HepG2 (cell line): Measurements from ENCODE around the gene MIA2. TPM values are rescaled to one million over a fixed set of nuclear protein-coding genes. Genes with fewer than 3 reads are reported as not detected.

Experiments
- ATAC-seq: fragments of 200-7000 bp; cut with Tn5 transposase; 3 replicates; pipeline ENCODE4 v1.9.1; 2020; ENCODE audit warnings: mild to moderate bottlenecking, moderate library complexity
- BruUV-seq: library from RNA; stranded (reverse); fragments of 400-500 nt; replicated peaks from 2 replicates; lab custom pipeline; 2021; lab: Mats Ljungman, UMichigan
- CTCF ChIA-PET: fragments of 300-600 bp; formaldehyde crosslinking; extraction: SDS; loops from one replicate; lab custom pipeline; 2021; ENCODE audit warnings: low total read pairs, inconsistent platforms, low intra/inter-chr PET ratio; lab: Yijun Ruan, JAX
- POLR2A ChIA-PET: fragments of 350-600 bp; sonication (Branson Sonifier 250); formaldehyde crosslinking; loops from one replicate; lab custom pipeline; 2020; ENCODE audit warnings: antibody characterized with exemption, inconsistent platforms; lab: Yijun Ruan, JAX
- DNase-seq: peaks from one replicate; pipeline ENCODE4 v3.0.0-alpha.2; 2015; ENCODE audit warnings: low spot score
- FAIRE-seq: peaks from 3 replicates; lab custom pipeline; 2011; peaks lifted over from hg19 to GRCh38; lab: Jason Lieb, UNC
- H2AFZ ChIP-seq: one replicate; pipeline ENCODE4 v1.6.1; 2011; ENCODE audit warnings: low read length, inconsistent platforms
- H3K27ac ChIP-seq: fragments of 300-600 bp; 3 replicates; pipeline ENCODE4 v1.8.0; 2011; ENCODE audit warnings: mixed run types, mild to moderate bottlenecking, mixed read lengths, low read length, inconsistent platforms; ENCODE audit not compliant: insufficient read depth; ENCODE audit errors: extremely low read length
- H3K27me3 ChIP-seq, 2 experiments: fragments of 200-600 bp in 1 of 2; 2 replicates in 1 of 2; 3 replicates in 1 of 2; pipeline versions ENCODE4 v1.6.0 to v1.8.0; 2011; ENCODE audit warnings: low read length in 2 of 2, mild to moderate bottlenecking in 2 of 2, moderate library complexity in 2 of 2, inconsistent platforms in 1 of 2; ENCODE audit not compliant: insufficient read depth in 2 of 2, control insufficient read depth in 1 of 2
- H3K36me3 ChIP-seq, 2 experiments: fragments of 200-600 bp in 1 of 2; replicated peaks in 1 of 2; 2 replicates in 1 of 2; 3 replicates in 1 of 2; pipeline versions ENCODE4 v1.5.1 to v1.8.0; 2011; ENCODE audit warnings: low read length in 2 of 2, inconsistent platforms in 1 of 2; ENCODE audit not compliant: insufficient read depth in 2 of 2, control insufficient read depth in 1 of 2
- H3K4me1 ChIP-seq: 2 replicates; pipeline ENCODE4 v1.5.1; 2012; ENCODE audit warnings: low read length, inconsistent platforms; ENCODE audit not compliant: insufficient read depth
- H3K4me2 ChIP-seq: 2 replicates; pipeline ENCODE4 v1.6.0; 2011; ENCODE audit warnings: low read depth, low read length, inconsistent platforms
- H3K4me3 ChIP-seq, 3 experiments: fragments of 200-600 bp in 1 of 3; sonication (generic), shearing (Covaris generic) in 1 of 3; replicated peaks in 1 of 3; 2 replicates each; pipeline ENCODE4 v1.5.1; 2011 to 2016; ENCODE audit warnings: low read length in 3 of 3, inconsistent platforms in 2 of 3, low read depth in 2 of 3, mild to moderate bottlenecking in 2 of 3, control low read depth in 1 of 3, mixed read lengths in 1 of 3; ENCODE audit not compliant: insufficient read depth in 1 of 3
- H3K79me2 ChIP-seq: one replicate; pipeline ENCODE4 v1.6.1; 2011; ENCODE audit warnings: low read length, inconsistent platforms; ENCODE audit not compliant: insufficient read depth
- H3K9ac ChIP-seq: 2 replicates; pipeline ENCODE4 v1.6.0; 2011; ENCODE audit warnings: mild to moderate bottlenecking, low read depth, low read length, inconsistent platforms; ENCODE audit not compliant: insufficient read depth
- H3K9me3 ChIP-seq: 2 replicates; pipeline ENCODE4 v1.5.1; 2012; ENCODE audit warnings: mild to moderate bottlenecking, low read length
- H4K20me1 ChIP-seq: 2 replicates; pipeline ENCODE4 v1.6.0; 2011; ENCODE audit warnings: inconsistent platforms, mild to moderate bottlenecking, low read length, moderate library complexity; ENCODE audit not compliant: insufficient read depth
- NFE2L2 ChIP-seq: fragments of 150-350 bp; IDR thresholded peaks from 2 replicates; pipeline ENCODE4 v1.6.1; 2014; ENCODE audit warnings: low read length
- SAFB2 ChIP-seq: sonication (generic); formaldehyde crosslinking; IDR thresholded peaks from 2 replicates; pipeline ENCODE4 v1.5.1; 2020; ENCODE audit warnings: missing genetic modification reagents, low read depth, mild to moderate bottlenecking, borderline replicate concordance
- SIN3A ChIP-seq: IDR thresholded peaks from 2 replicates; pipeline ENCODE4 v1.6.1; 2011; ENCODE audit warnings: low read depth, mild to moderate bottlenecking, control low read depth, low read length, borderline replicate concordance
- TP53 ChIP-seq: sonication (generic); formaldehyde crosslinking; conservative IDR thresholded peaks from 2 replicates; pipeline ENCODE4 v1.4.0; 2020; ENCODE audit warnings: missing genetic modification reagents
- ZFP90 ChIP-seq: sonication (generic); formaldehyde crosslinking; IDR thresholded peaks from 2 replicates; pipeline ENCODE4 v1.8.0; 2022; ENCODE audit warnings: missing genetic modification reagents, mild to moderate bottlenecking, inconsistent platforms, borderline replicate concordance
- ZNF556 ChIP-seq: sonication (generic); formaldehyde crosslinking; IDR thresholded peaks from 2 replicates; pipeline ENCODE4 v1.4.0; 2020; ENCODE audit warnings: mild to moderate bottlenecking, missing genetic modification reagents, borderline replicate concordance
- ZNF670 ChIP-seq: sonication (generic); formaldehyde crosslinking; IDR thresholded peaks from 2 replicates; pipeline ENCODE4 v1.8.0; 2022; ENCODE audit warnings: mild to moderate bottlenecking, missing genetic modification reagents, borderline replicate concordance
- ZNF781 ChIP-seq: sonication (generic); formaldehyde crosslinking; IDR thresholded peaks from 2 replicates; pipeline ENCODE4 v1.5.1; 2020; ENCODE audit warnings: borderline replicate concordance, mild to moderate bottlenecking, missing genetic modification reagents; ENCODE audit errors: not compliant biosample characterization
- WGBS: methylation state at CpG from one replicate; pipeline ENCODE4 v1.1.6; 2017; ENCODE audit warnings: low lambda C conversion rate; 5-methylcytosine and 5-hydroxymethylcytosine counted together
- in situ Hi-C: cut with HindIII; loops from 2 replicates; pipeline ENCODE4 v1.10.0; 2017; ENCODE audit warnings: low pct_unique_long_range_greater_than_20kb; ENCODE audit not compliant: extremely low pct_ligation_motif_present
- intact Hi-C: fragments of 100-400 bp; cut with micrococcal nuclease; formaldehyde crosslinking; loops from one replicate; pipeline ENCODE4 v1.10.0; 2022; ENCODE audit not compliant: unreplicated experiment
- polyA plus RNA-seq, 8 experiments: library from polyadenylated mRNA; depleted of rRNA in 3 of 8; stranded (reverse) in 7 of 8; unstranded in 1 of 8; fragments of >200 nt; fragmentation: Illumina TruSeq in 4 of 8; extraction: Trizol in 4 of 8; gene quantifications; 2 replicates each; pipeline versions ENCODE4 v1.2.1 to v1.2.3, GENCODE V29; 2011 to 2016; ENCODE audit warnings: low read depth in 4 of 8, missing spikeins in 1 of 8, mixed read lengths in 1 of 8; ENCODE audit not compliant: insufficient read depth in 1 of 8
- total RNA-seq, 5 experiments: library from RNA; depleted of rRNA; stranded (reverse); fragments of >200 nt; fragmentation: Illumina TruSeq; extraction: Trizol; gene quantifications; 2 replicates each; pipeline ENCODE4 v1.2.3, GENCODE V29; 2016; ENCODE audit warnings: low read depth in 1 of 5
- TF ChIP-seq, protein P1 (sequence below): sonication (generic); formaldehyde crosslinking; IDR thresholded peaks from 2 replicates; pipeline ENCODE4 v1.4.0; 2020; ENCODE audit warnings: mild to moderate bottlenecking, missing genetic modification reagents
- TF ChIP-seq, protein P2 (sequence below): IDR thresholded peaks from 2 replicates; pipeline ENCODE4 v1.6.1; 2016; ENCODE audit warnings: low read depth, missing genetic modification reagents, missing compliant biosample characterization

Gene MIA2
- total and polyA plus RNA-seq, 2 of the 13 experiments (the other 11 are each of a cell fraction or from before 2014, with no cell fraction given), result 134 to 158 TPM

DNA sequence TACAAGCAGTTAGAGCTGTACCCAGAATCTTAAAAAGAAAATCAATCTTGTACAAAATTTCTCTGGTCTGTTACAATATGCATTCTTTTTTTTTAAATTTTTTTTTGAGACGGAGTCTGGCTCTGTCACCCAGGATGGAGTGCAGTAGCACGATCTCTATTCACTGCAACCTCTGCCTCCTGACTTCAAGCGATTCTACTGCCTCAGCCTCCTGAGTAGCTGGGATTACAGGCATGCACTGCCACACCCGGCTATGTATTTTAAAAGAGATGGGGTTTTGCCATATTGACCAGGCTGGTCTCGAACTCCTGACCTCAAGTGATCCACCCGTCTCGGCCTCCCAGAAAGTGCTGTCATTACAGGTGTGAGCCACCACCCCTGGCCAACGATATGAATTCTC lies 194.4 kb downstream of the MIA2 start:
- no TSS peak for BruUV-seq
- intact Hi-C loops, result no loop called here
- CTCF ChIA-PET, result no interaction called here

DNA sequence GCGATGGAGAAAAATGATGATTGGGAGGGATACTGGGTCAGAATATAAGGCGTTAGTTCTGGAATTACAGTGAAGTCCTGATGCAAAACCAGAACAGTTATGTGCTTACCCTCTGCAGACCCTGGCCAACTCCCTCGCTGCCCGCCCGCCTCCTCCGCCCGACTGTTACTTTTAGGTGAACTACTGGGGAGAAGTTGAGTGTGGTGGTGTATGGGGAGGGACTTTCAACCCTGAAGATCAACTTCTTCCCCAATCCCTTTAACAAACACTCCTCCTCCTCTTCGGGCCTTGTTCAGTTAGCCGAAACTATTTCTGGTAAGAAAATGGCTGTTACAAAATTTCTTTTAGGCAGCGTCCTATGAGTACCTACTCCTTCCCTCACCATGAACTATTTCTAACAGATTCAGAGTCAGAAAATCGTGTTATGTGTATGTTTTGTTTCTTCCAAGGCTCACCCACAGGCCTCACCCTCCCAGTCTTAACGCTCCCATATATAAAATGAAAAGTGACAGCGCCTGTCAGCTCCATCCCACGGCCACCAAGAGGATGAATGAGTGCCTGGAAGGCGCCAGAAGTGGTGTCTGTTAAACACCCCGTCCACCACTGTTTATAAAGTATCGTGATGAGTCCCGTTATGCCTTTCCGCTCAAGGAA lies 197.2 kb downstream of the MIA2 start:
- ATAC-seq (peak; percentile 7), DNase-seq (peak; percentile 38), FAIRE-seq (no peak)
- Histone ChIP-seq H4K20me1 (peaks cover 23% of the 10 kb centered on the region), H3K36me3 (no peaks in the 10 kb centered on the region), H3K4me1 (peaks cover 45% of the 10 kb centered on the region), H2AFZ (no peak overlapping the region), H3K4me3 (peak overlapping the region; percentile 88 to 98 (median 94)), H3K27me3 (no peaks in the 10 kb centered on the region; a peak in 1 of 5 replicates), H3K79me2 (peaks cover 48% of the 10 kb centered on the region), H3K27ac (peak overlapping the region; percentile 98), H3K9me3 (no peaks in the 10 kb centered on the region), H3K4me2 (peak overlapping the region; percentile 77), H3K9ac (peak overlapping the region; percentile 99)
- WGBS, result 12% methylated on average over 19 of the region's 19 CpGs
- intact Hi-C loops (no loop called here), in situ Hi-C loops (loop anchor here (5.0 kb wide), 2 partner anchors 199 to 329 kb away; partner anchors contain the start of genes MIA2 and SEC23A)
- ChIA-PET CTCF (no interaction called here), POLR2A (interaction anchor here (1.2 to 5.5 kb wide), 10 partner anchors 9 to 328 kb away, joined by 4 to 76 read pairs (median 16); partner anchors contain the start of genes GEMIN2, PNN, SEC23A and TRAPPC6B)
- TSS peak; percentile 55 for BruUV-seq
- 0 out of 2 replicates have a peak, but pooled peaks have one; percentile 3 for TF ChIP-seq SAFB2
- TF ChIP-seq ZFP90, result peak; percentile 13; the same call in 1 of the 2 replicates
- TF ChIP-seq, protein P1, sequence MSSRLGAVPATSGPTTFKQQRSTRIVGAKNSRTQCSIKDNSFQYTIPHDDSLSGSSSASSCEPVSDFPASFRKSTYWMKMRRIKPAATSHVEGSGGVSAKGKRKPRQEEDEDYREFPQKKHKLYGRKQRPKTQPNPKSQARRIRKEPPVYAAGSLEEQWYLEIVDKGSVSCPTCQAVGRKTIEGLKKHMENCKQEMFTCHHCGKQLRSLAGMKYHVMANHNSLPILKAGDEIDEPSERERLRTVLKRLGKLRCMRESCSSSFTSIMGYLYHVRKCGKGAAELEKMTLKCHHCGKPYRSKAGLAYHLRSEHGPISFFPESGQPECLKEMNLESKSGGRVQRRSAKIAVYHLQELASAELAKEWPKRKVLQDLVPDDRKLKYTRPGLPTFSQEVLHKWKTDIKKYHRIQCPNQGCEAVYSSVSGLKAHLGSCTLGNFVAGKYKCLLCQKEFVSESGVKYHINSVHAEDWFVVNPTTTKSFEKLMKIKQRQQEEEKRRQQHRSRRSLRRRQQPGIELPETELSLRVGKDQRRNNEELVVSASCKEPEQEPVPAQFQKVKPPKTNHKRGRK (CRISPR knock-in tag), result no peak
- no peak for TF ChIP-seq NFE2L2
- 0 out of 2 replicates have a peak, but pooled peaks have one; percentile 38 for TF ChIP-seq ZNF556
- 0 out of 2 replicates have a peak, but pooled peaks have one; percentile 37 for TF ChIP-seq SIN3A
- TF ChIP-seq, protein P2, sequence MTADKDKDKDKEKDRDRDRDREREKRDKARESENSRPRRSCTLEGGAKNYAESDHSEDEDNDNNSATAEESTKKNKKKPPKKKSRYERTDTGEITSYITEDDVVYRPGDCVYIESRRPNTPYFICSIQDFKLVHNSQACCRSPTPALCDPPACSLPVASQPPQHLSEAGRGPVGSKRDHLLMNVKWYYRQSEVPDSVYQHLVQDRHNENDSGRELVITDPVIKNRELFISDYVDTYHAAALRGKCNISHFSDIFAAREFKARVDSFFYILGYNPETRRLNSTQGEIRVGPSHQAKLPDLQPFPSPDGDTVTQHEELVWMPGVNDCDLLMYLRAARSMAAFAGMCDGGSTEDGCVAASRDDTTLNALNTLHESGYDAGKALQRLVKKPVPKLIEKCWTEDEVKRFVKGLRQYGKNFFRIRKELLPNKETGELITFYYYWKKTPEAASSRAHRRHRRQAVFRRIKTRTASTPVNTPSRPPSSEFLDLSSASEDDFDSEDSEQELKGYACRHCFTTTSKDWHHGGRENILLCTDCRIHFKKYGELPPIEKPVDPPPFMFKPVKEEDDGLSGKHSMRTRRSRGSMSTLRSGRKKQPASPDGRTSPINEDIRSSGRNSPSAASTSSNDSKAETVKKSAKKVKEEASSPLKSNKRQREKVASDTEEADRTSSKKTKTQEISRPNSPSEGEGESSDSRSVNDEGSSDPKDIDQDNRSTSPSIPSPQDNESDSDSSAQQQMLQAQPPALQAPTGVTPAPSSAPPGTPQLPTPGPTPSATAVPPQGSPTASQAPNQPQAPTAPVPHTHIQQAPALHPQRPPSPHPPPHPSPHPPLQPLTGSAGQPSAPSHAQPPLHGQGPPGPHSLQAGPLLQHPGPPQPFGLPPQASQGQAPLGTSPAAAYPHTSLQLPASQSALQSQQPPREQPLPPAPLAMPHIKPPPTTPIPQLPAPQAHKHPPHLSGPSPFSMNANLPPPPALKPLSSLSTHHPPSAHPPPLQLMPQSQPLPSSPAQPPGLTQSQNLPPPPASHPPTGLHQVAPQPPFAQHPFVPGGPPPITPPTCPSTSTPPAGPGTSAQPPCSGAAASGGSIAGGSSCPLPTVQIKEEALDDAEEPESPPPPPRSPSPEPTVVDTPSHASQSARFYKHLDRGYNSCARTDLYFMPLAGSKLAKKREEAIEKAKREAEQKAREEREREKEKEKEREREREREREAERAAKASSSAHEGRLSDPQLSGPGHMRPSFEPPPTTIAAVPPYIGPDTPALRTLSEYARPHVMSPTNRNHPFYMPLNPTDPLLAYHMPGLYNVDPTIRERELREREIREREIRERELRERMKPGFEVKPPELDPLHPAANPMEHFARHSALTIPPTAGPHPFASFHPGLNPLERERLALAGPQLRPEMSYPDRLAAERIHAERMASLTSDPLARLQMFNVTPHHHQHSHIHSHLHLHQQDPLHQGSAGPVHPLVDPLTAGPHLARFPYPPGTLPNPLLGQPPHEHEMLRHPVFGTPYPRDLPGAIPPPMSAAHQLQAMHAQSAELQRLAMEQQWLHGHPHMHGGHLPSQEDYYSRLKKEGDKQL (CRISPR knock-in tag), result 0 out of 2 replicates have a peak, but pooled peaks have one; percentile 10

More for the DNA sequence above, 194.4 kb downstream of the MIA2 start:
- H3K27ac ChIP-seq, result no peak overlapping the region
- no peak overlapping the region for H3K9ac ChIP-seq
- peaks cover 61% of the 10 kb centered on the region for H3K79me2 ChIP-seq
- no peaks in the 10 kb centered on the region for H3K36me3 ChIP-seq
- no peaks in the 10 kb centered on the region for H3K9me3 ChIP-seq
- TF ChIP-seq ZNF670 (CRISPR knock-in tag) (peak; percentile 16; the same call in 1 of the 2 replicates), ZNF781 (CRISPR knock-in tag) (peak; percentile 44), TP53 (CRISPR knock-in tag) (no peak)
- TF ChIP-seq, all 625 proteins: peak for 2
- H3K4me3 ChIP-seq, result no peak overlapping the region
- in situ Hi-C loops, result no loop called here
- no peak overlapping the region for H2AFZ ChIP-seq
- POLR2A ChIA-PET, result interaction anchor here (2.5 to 3.0 kb wide), 2 partner anchors 258 to 325 kb away, joined by 9 to 12 read pairs; partner anchors contain the start of genes SEC23A and TRAPPC6B
- ATAC-seq (no peak), DNase-seq (no peak), FAIRE-seq (no peak)
- no peaks in the 10 kb centered on the region; a peak in 1 of 5 replicates for H3K27me3 ChIP-seq
- peaks cover 23% of the 10 kb centered on the region for H4K20me1 ChIP-seq
- peaks cover 31% of the 10 kb centered on the region for H3K4me1 ChIP-seq
- 97% methylated on average over 8 of the region's 8 CpGs for WGBS
- no peak overlapping the region for H3K4me2 ChIP-seq
